A673 (cell line): ENCODE data around the gene BTBD3.

Source experiments
- EZH2 ChIP-seq: fragments of 200-600 bp; sonication (generic); IDR thresholded peaks from 2 replicates; pipeline ENCODE4 v1.6.1; 2017; ENCODE audit warnings: borderline replicate concordance, low read depth, mild to moderate bottlenecking, mixed read lengths, antibody characterized with exemption, low read length; ENCODE audit not compliant: poor library complexity, severe bottlenecking
- TF ChIP-seq, protein P1 (sequence below): fragments of 300-800, 200-600 bp; sonication (generic); conservative IDR thresholded peaks from 2 replicates; pipeline ENCODE4 v1.5.1; 2017; ENCODE audit warnings: low read depth, mild to moderate bottlenecking, antibody characterized with exemption, low read length, moderate library complexity, mixed read lengths

DNA sequence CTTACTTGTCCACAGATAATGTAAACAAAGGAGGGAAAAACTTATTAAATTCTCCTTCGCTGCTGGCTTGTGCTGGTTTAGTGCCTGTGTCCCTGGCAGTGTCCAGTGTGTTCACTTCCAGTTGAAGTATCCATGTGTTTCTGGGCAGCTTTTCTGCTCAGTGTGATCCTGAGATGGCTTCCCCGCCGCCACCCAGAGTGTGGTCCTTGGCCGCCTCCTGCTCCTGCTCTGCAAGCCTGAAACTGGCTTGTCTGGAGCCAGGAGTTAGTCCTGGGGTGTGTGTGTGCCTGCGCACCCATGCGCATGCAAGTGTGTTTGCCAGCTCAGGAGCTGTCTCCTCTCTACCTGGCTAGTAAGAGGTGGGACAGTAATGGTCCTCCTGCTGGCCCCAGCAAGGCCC, 7.2 kb downstream of the BTBD3 start:
- TF ChIP-seq, protein P1, sequence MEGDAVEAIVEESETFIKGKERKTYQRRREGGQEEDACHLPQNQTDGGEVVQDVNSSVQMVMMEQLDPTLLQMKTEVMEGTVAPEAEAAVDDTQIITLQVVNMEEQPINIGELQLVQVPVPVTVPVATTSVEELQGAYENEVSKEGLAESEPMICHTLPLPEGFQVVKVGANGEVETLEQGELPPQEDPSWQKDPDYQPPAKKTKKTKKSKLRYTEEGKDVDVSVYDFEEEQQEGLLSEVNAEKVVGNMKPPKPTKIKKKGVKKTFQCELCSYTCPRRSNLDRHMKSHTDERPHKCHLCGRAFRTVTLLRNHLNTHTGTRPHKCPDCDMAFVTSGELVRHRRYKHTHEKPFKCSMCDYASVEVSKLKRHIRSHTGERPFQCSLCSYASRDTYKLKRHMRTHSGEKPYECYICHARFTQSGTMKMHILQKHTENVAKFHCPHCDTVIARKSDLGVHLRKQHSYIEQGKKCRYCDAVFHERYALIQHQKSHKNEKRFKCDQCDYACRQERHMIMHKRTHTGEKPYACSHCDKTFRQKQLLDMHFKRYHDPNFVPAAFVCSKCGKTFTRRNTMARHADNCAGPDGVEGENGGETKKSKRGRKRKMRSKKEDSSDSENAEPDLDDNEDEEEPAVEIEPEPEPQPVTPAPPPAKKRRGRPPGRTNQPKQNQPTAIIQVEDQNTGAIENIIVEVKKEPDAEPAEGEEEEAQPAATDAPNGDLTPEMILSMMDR: no peak
- no peak for TF ChIP-seq EZH2
